ENCODE results near the gene NPAS3. TPM values are rescaled to one million over a fixed set of nuclear protein-coding genes. Genes with fewer than 3 reads are reported as not detected.

The NPAS3 gene
- total RNA-seq, 4 donors from 2014 or later: 0.13 to 1.1 (median 0.47) TPM; not detected in 1

GRCh38 chr14:33194551-33194950, 255.9 kb downstream of the NPAS3 start:
- H3K4me3 ChIP-seq: no peak overlapping the region
- peaks cover 0 to under 1% (median 0%) of the 10 kb centered on the region in 3 donors for H3K4me1 ChIP-seq
- no peak overlapping the region for H3K27ac ChIP-seq
- no peaks in the 10 kb centered on the region for H3K9me3 ChIP-seq
- intact Hi-C loops (cut with DNase I): no loop called here
- no peaks in the 10 kb centered on the region for H3K36me3 ChIP-seq
- WGBS, 2 donors: 92 to 94% methylated on average over 4 of the region's 4 CpGs
- H3K27me3 ChIP-seq: no peaks in the 10 kb centered on the region
- TF ChIP-seq POLR2A (IDR thresholded peaks at IDR 0.05) (no peak), CTCF (IDR thresholded peaks at IDR 0.05) (no peak)
- DNase-seq: no peak

DNA sequence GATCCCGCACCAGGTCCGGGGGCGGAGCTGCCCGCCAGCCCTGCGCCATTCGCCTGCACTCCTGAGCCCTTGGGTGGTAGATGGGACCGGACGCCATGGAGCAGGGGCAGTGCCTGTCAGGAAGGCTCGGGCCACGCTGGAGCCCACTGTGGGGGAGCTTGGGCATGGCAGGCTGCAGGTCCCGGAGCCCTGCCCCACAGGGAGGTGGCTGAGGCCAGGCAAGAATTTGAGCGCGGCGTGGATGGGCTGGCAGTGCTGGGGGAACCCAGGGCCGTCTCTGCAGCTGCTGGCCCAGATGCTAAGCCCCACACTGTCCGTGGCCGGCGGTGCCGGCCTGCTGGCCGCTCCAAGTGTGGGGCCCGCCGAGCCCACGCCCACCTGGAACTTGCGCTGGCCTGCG, 260.0 kb downstream of the NPAS3 start:
- Histone ChIP-seq H3K4me3 (no peak overlapping the region), H3K36me3 (no peaks in the 10 kb centered on the region), H3K27me3 (no peaks in the 10 kb centered on the region), H3K4me1 (no peaks in the 10 kb centered on the region), H3K27ac (no peak overlapping the region), H3K9me3 (no peaks in the 10 kb centered on the region)
- DNase-seq: no peak
- TF ChIP-seq POLR2A (IDR thresholded peaks at IDR 0.05) (no peak), CTCF (IDR thresholded peaks at IDR 0.05) (no peak)
- intact Hi-C loops (cut with DNase I): no loop called here
- WGBS, 2 donors: 86 to 100% methylated on average over 2 to 6 of the region's 25 CpGs

DNA sequence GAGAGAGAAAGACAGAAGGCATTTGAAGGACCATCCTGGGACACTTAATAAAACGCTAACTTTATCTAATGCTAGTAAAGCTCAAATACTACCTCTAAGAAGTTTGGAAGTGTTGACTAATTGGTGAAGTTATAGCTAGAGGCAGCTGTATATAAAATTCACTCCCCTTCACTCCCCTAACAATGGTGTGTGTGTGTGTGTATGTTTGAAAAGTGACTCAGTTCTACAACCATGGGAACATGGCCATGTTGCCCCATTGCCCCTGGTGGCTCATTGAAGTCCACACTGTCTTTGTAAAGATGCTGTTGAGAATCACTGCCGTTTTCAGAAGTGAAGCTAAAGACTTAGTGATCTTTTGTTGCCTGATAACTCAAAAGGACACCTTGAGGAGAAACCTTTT, 262.4 kb downstream of the NPAS3 start:
- H3K9me3 ChIP-seq: no peaks in the 10 kb centered on the region
- TF ChIP-seq CTCF (IDR thresholded peaks at IDR 0.05) (no peak), POLR2A (IDR thresholded peaks at IDR 0.05) (no peak)
- H3K4me3 ChIP-seq: no peak overlapping the region
- no peaks in the 10 kb centered on the region for H3K36me3 ChIP-seq
- H3K4me1 ChIP-seq: no peaks in the 10 kb centered on the region
- no peaks in the 10 kb centered on the region for H3K27me3 ChIP-seq
- 66 to 70% methylated on average over 2 of the region's 2 CpGs for WGBS, 2 donors
- no peak for DNase-seq
- intact Hi-C loops (cut with DNase I): no loop called here
- no peak overlapping the region for H3K27ac ChIP-seq

GRCh38 chr14:33206981-33207380, 268.3 kb downstream of the NPAS3 start:
- Histone ChIP-seq H3K36me3 (no peaks in the 10 kb centered on the region), H3K27ac (no peak overlapping the region), H3K4me3 (no peak overlapping the region), H3K9me3 (no peaks in the 10 kb centered on the region), H3K27me3 (no peaks in the 10 kb centered on the region), H3K4me1 (no peaks in the 10 kb centered on the region)
- 71 to 72% methylated on average over 2 to 5 of the region's 5 CpGs for WGBS, 2 donors
- DNase-seq: no peak
- no peak for TF ChIP-seq POLR2A (IDR thresholded peaks at IDR 0.05)
- no peak for TF ChIP-seq CTCF (IDR thresholded peaks at IDR 0.05)
- intact Hi-C loops (cut with DNase I): no loop called here

- Histone ChIP-seq H3K27me3 (no peaks in the 10 kb centered on the region), H3K4me3 (no peak overlapping the region), H3K9me3 (no peaks in the 10 kb centered on the region), H3K27ac (no peak overlapping the region), H3K4me1 (no peaks in the 10 kb centered on the region), H3K36me3 (no peaks in the 10 kb centered on the region)
- intact Hi-C loops (cut with DNase I): no loop called here
- 56 to 91% methylated on average over 1 of the region's 1 CpG for WGBS, 2 donors
- TF ChIP-seq POLR2A (IDR thresholded peaks at IDR 0.05): no peak
- DNase-seq: no peak
Observed at GRCh38 chr14:33207467-33208017, 268.9 kb downstream of the NPAS3 start.

- no peak overlapping the region for H3K4me3 ChIP-seq
- H3K27me3 ChIP-seq: no peaks in the 10 kb centered on the region
- H3K27ac ChIP-seq: no peak overlapping the region
- DNase-seq: no peak
- intact Hi-C loops (cut with DNase I): no loop called here
- H3K36me3 ChIP-seq: no peaks in the 10 kb centered on the region
- TF ChIP-seq POLR2A (IDR thresholded peaks at IDR 0.05): no peak
- no peak for TF ChIP-seq CTCF (IDR thresholded peaks at IDR 0.05)
- no peaks in the 10 kb centered on the region for H3K4me1 ChIP-seq
- H3K9me3 ChIP-seq: no peaks in the 10 kb centered on the region
Observed at GRCh38 chr14:33210311-33210710, 271.6 kb downstream of the NPAS3 start.
